ENCODE measurements around the gene RASAL2. TPM values are rescaled to one million over a fixed set of nuclear protein-coding genes. Genes with fewer than 3 reads are reported as not detected.

The RASAL2 gene
- total and polyA plus RNA-seq, 10 donors: 0.42 to 24.4 (median 14.6) TPM

DNA sequence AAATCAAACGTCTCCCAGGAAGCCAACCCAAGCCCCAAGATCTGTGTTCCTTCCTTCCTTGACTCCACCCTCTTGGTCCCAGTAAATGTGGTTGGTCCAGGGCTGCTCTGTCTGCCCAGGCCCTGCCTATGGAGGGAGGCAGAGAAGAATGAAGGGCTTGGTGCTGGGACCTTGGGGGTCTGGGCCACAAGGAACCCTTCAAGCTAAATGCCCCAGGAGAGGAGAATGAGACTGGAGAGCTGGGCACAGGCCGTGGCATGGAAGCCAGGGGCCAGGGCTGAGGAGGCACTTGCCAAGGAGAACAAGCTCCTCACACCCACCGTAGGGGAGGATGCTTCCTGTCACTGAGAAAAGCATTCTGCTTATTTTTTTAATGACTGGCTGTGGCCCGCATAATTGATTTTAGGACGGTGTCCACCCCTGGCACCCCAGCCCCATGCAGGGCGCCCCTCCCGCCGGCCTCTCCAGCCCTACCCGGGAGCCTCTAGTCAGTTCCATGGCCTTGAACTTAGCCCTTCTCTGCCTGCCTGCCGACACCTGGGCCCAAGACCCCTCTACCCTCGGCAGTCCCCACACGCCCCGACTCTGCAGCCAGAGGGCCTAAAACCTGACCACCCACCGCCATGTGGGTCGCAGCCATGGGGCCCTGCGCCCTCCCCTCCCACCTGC lies 402.0 kb downstream of the RASAL2 start:
- no peak for DNase-seq
- no peaks in the 10 kb centered on the region for H3K36me3 ChIP-seq
- H3K27ac ChIP-seq: no peak overlapping the region
- 73 to 90% (median 86%) methylated on average over 15 to 16 of the region's 16 CpGs for WGBS, 5 donors
- peaks cover 0 to 11% (median 0%) of the 10 kb centered on the region in 6 donors for H3K4me1 ChIP-seq
- intact Hi-C loops (cut with DNase I; ENCODE audit: low total_unique reads): no loop called here
- no peaks in the 10 kb centered on the region for H3K27me3 ChIP-seq (replicated peaks in 1 of 7)
- no peak for TF ChIP-seq POLR2AphosphoS5 (IDR thresholded peaks at IDR 0.05)
- TF ChIP-seq, protein P1, sequence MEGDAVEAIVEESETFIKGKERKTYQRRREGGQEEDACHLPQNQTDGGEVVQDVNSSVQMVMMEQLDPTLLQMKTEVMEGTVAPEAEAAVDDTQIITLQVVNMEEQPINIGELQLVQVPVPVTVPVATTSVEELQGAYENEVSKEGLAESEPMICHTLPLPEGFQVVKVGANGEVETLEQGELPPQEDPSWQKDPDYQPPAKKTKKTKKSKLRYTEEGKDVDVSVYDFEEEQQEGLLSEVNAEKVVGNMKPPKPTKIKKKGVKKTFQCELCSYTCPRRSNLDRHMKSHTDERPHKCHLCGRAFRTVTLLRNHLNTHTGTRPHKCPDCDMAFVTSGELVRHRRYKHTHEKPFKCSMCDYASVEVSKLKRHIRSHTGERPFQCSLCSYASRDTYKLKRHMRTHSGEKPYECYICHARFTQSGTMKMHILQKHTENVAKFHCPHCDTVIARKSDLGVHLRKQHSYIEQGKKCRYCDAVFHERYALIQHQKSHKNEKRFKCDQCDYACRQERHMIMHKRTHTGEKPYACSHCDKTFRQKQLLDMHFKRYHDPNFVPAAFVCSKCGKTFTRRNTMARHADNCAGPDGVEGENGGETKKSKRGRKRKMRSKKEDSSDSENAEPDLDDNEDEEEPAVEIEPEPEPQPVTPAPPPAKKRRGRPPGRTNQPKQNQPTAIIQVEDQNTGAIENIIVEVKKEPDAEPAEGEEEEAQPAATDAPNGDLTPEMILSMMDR (IDR thresholded peaks at IDR 0.05 in 8 of 11, conservative IDR thresholded peaks at IDR 0.05 in 3 of 11): no peak
- TF ChIP-seq POLR2A (IDR thresholded peaks at IDR 0.05): no peak
- H3K4me3 ChIP-seq: no peak overlapping the region
- H3K9me3 ChIP-seq: no peaks in the 10 kb centered on the region

DNA sequence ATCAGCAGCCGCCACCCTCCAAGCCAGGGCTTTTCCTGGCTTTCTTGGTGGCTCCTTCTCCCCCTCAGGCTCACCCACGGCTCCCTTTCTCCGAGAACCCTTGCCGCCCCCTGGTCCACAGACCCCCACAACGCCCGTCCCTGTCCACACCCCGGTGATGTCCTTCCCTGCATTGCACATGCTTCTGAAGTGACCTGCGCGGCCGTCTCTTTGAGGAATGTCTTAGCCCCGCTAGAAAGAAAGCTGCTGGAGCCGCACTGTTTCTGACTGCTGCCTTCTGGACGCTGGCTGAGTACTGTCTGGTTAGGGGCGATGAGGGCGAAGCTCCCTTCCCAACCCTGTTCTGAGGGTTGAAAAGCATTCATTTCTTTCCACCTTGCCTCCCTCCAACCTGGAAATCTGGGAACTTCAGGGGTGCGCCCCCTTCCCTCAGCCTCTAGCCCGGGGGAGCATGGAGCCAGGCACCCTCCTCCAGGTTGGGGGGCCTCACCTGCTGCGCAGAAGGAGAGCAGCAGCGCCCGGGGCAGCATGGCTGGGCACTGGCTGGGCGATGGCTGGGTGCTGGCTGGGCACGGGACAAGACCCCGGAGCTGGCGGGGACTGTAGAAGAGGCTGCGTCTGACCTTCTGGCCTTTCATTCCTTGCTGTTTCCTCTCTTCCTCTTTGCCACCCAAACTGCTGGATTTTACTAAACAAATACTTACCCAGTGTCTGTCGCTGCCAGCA lies 402.7 kb downstream of the RASAL2 start, which contains the start of gene CLEC20A:
TSS of gene CLEC20A (minus strand) at position 555 of the 726 bp plus-strand sequence. CDS start at position 530, 25 bp downstream.
- no peak for DNase-seq
- WGBS, 5 donors: 89 to 94% (median 91%) methylated on average over 26 of the region's 26 CpGs

DNA sequence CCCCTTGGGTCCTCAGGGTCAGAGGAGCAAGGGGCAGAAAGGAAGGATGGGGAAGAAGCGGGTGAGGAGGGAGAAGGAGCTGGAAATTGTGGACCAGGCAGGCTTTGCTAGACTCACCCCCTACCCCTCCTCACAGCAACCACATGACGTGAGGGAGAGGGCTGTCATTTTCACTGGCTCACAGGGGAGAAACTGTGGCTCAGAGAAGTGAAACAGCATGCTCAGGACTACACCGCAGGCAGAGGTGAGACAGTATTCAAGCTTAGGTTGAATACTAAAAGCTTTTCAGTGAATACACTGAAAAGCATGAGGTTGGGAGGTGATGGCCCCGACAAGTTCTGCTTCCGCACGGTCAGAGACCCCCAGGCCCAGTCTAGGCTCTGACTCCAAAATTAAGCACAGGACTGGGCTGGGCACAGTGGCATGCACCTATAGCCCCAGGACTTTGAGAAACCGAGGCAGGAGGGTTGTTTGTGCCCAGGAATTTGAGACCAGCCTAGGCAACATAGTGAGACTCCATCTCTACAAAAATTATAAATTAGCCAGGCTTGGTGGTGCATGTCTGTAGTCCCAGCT lies 404.1 kb downstream of the RASAL2 start:
- TF ChIP-seq POLR2AphosphoS5 (IDR thresholded peaks at IDR 0.05) (no peak), POLR2A (IDR thresholded peaks at IDR 0.05) (no peak)
- TF ChIP-seq, protein P1 (IDR thresholded peaks at IDR 0.05 in 8 of 11, conservative IDR thresholded peaks at IDR 0.05 in 3 of 11): no peak
- intact Hi-C loops (cut with DNase I; ENCODE audit: low total_unique reads): no loop called here

More for the DNA sequence above, 402.7 kb downstream of the RASAL2 start, which contains the start of gene CLEC20A:
- TF ChIP-seq POLR2A (IDR thresholded peaks at IDR 0.05) (no peak), POLR2AphosphoS5 (IDR thresholded peaks at IDR 0.05) (no peak)
- TF ChIP-seq, protein P1 (IDR thresholded peaks at IDR 0.05 in 8 of 11, conservative IDR thresholded peaks at IDR 0.05 in 3 of 11): no peak
- no peak within 1 kb of the TSS for H3K27ac ChIP-seq
- intact Hi-C loops (cut with DNase I; ENCODE audit: low total_unique reads): no loop called here
- peaks cover 0 to 11% (median 0%) of the 10 kb centered on the region in 6 donors for H3K4me1 ChIP-seq
- no peaks in the 10 kb centered on the region for H3K27me3 ChIP-seq (replicated peaks in 1 of 7)
- no peak within 1 kb of the TSS for H3K4me3 ChIP-seq
- no peaks in the 10 kb centered on the region for H3K9me3 ChIP-seq
- no peaks in the 10 kb centered on the region for H3K36me3 ChIP-seq

More for the DNA sequence above, 404.1 kb downstream of the RASAL2 start:
- H3K36me3 ChIP-seq: no peaks in the 10 kb centered on the region
- peaks cover 0 to 11% (median 0%) of the 10 kb centered on the region in 6 donors for H3K4me1 ChIP-seq
- WGBS, 5 donors: 86 to 93% (median 89%) methylated on average over 7 of the region's 7 CpGs
- no peaks in the 10 kb centered on the region for H3K27me3 ChIP-seq (replicated peaks in 1 of 7)
- H3K27ac ChIP-seq: no peak overlapping the region
- no peak for DNase-seq
- no peaks in the 10 kb centered on the region for H3K9me3 ChIP-seq
- H3K4me3 ChIP-seq: no peak overlapping the region

Measured in spleen (tissue), 11 donors.